NCI-H2227 treated with DMSO at 0.1 percent for 48 hours (cell line): ENCODE results near the gene ABCG8.
"Not testable (repeated sequence)": the region's sequence is repeated elsewhere in the genome, so short reads cannot be mapped to it uniquely, and the experiment has no call there.

ENCODE experiments used
- DNase-seq: peaks from one replicate; lab custom pipeline; 2025; lab: John Stamatoyannopoulos, UW

Gene ABCG8

DNA sequence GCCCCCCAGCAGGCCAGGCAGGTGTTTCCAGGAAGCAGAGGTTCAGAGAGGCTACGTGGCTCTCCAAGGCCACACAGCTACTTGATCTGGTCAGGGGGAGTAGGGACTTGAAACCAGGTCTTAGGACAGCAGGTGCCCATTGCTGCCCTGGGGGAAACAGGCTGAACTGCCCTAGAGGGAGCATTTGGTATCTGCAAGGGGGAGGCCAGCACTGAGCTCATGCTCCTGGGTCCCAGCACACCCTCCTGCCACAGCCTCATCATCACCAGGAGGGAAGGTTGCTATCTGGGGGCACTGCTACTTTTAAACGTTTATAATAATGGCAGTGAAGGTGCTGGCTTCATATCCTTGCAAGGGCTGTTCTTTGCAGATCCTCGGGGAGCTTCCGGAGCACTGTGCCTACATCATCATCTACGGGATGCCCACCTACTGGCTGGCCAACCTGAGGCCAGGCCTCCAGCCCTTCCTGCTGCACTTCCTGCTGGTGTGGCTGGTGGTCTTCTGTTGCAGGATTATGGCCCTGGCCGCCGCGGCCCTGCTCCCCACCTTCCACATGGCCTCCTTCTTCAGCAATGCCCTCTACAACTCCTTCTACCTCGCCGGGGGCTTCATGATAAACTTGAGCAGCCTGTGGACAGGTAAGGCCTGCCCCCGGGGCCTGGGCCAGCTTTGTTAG is 36.1 kb downstream of the ABCG8 start:
- DNase-seq: no peak

- peak; percentile 80 for DNase-seq
Measured at GRCh38 chr2:43877782-43878464, 39.2 kb downstream of the ABCG8 start.

DNA sequence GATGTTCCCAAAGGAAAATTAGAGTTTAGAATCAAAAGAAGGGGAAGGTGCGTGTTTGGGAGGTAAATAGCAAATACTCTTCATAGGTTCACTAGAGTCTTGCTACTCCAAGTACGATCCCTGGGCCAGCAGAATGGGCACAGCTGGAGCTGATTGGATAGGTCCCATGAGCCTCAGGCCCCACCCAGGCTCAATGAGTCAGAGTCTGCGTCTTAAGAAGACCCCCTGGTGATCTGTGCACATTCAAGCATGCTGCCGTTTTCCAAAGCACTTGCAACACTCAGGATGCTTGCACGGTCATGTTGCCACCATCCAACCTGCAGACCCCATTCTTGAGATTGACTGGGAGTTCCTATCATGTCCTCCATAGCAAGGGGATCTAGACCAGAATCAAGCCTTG is 40.5 kb downstream of the ABCG8 start:
- DNase-seq: no peak

DNA sequence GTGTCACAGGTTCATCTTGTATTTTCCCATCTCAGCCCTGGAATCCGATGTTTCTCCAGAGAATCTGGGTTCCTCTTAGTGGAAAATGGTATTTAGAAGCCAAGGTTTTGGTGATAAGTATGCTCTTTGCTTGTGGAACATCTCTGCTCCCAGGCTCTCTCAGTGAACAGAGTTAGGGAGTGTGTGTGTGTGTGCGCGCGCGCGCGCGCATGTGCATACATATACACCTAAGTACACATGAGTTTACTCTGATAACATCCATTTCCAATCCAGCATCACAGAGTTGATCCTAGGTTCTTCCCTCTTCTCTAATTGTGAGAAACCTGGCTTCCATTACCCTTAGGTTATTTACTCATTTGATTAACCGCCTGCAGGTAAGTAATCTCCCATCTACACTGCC is 41.7 kb downstream of the ABCG8 start:
- no peak for DNase-seq

DNA sequence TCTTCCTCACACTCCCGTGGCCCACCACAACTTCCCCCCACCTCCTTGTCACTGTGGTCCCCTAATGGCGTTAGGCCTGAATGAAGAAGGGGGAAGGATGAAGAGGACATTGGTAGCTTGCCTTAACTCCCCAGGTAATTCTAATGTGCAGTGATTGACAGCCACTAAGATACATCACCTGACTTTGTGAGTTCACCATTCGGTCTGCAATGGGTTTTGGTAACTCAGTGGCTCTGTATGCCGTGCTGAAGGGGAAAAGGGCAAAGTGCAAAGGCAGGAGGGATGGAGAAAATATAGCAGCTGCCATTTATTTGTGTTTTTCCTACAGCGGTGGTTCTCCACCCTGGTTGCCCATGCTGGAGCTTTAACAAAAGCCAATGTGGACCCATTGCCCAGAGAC is 42.2 kb downstream of the ABCG8 start:
- no peak for DNase-seq

DNA sequence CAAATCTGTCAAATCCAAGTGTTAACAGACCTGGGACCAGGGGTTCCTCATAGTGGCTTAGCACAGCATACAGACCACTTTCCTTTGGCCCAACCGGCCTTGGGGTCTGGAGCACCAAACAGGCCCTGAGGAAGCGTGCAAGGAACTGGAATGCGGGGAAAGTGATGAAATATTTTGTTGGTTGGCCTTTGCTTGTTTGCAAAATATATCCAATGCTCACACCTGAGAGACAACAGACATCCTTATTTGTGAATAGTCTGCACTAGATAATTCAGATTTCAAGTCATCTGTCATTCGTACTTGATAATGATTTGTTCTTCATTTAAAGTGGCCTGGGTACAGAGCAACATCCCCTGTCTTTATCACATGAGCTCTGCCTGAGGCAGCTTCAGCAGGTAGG is 43.5 kb downstream of the ABCG8 start:
- no peak for DNase-seq

DNA sequence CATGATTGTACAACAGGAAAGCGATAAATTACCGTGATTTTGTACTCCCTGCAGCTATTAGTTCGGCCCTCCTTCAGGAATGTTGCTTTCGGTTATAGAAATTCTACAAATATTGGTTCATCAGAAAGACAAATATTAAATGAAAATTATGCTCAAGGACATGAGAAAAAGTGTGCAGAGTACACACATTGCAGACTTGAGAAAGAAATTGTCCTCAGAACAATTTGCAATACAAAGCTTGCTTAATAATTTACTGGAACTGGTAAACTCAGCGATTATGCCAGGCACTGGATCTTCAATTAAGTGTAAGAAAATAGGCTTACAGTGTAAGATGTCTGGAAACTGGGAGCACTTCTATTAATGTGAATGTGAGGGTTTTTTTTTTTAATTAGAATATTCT is 45.9 kb downstream of the ABCG8 start:
- DNase-seq: no peak

- no peak for DNase-seq
Measured at GRCh38 chr2:43885132-43885632, 46.4 kb downstream of the ABCG8 start.

DNA sequence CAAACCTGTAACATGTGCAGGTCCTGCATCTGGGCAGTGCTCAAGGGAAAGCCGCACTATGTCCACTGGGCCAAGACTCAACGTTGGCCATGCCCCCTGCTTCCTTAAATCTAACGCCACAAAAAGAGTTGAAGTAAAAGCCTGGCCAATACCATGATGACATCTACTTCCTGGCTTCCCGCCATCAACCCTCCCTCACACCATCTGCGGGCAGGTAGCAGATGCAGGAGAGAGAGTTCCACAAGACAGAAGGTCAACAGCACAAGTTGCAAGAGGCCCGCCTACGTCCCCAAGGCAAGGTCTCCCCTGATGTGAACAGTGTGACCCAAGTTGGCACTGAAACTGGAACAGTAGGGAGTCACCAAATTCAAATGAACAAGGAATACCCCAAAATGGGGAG is 48.4 kb downstream of the ABCG8 start:
- DNase-seq: no peak

- no peak for DNase-seq
Measured at GRCh38 chr2:43889416-43889815, 50.6 kb downstream of the ABCG8 start.

- DNase-seq: no peak
Measured at GRCh38 chr2:43890855-43891254, 52.1 kb downstream of the ABCG8 start.

DNA sequence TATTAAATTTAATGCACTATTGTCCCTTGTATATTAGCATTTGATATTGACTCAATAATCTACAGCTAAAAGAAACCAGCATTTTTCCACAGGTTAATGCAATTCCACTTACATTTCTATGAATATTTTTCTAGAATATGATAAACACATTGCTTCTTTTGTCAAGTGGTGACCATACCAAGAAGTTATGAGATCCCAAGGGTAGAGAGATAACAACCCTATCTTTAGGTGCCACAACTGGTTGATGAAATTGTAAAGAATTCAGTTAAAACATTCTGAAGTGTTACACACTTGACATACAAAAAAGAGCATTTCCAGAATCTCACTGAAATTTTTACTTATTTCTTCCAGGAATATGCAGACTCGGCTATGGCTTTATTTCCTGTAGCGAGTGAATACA is 56.0 kb downstream of the ABCG8 start:
- no peak for DNase-seq

- DNase-seq: no peak
Measured at GRCh38 chr2:43896906-43897305, 58.1 kb downstream of the ABCG8 start.

GRCh38 chr2:43897492-43897891 is 58.7 kb downstream of the ABCG8 start:
- DNase-seq: no peak

GRCh38 chr2:43898134-43898837 is 59.5 kb downstream of the ABCG8 start:
- peak; percentile 83 for DNase-seq

DNA sequence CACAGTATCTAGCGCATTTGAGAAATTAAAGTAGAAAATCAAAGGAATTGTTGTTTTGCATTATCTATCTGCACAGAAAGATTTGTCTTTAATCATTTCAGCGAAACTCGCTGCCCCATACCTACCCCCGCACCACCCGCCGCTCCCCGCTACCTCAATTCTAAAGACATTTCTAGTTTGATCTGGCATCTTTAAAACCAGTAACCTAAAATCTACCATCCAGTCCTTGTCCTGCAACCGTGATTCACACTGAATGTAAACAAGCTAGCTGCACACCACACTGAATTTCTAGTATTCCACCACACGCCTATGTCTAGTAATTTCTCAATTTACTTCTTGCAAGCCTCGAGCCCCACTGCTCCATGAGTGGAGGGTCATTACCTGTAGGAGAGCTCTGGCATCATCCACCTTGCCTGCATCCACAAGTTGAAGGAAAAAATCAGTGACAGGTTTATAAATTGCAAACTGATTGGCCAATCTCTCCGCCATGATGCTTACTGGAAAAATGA is 60.1 kb downstream of the ABCG8 start:
- DNase-seq: no peak

GRCh38 chr2:43899589-43899988 is 60.8 kb downstream of the ABCG8 start:
- DNase-seq: no peak

- DNase-seq: peak; percentile 87
Measured at GRCh38 chr2:43905371-43905803, 66.6 kb downstream of the ABCG8 start.

GRCh38 chr2:43905871-43906270 is 67.1 kb downstream of the ABCG8 start:
- DNase-seq: no peak

DNA sequence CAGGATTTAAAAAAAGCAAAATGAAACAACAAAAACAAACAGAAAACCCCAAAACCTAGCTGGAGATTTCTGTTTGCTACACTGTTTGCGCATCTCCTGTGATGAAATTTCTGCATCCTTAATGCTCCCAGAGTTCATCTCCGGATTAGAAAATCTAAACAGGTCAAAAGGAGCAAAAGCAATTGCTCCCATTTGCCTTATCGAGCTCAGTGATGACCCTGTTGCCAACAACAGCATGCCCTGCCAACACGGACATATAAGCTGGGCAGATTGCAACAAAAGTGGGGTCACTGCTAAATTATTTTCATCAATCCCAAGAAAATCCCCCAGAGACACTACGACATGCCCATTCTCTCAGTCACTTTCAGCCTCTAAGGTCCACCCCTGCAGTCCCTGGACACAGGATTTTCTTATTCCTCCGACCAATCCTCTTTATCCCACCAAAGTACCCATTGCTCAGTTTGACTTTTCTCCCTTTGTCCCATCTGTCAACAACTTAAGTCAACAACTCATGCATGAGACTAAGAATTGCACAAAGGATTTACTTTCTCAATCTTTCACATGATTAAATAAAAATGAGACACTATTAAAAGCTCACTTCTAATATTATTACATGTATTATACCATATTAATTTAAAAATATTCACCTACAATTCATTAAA is 67.8 kb downstream of the ABCG8 start:
- DNase-seq: no peak

DNA sequence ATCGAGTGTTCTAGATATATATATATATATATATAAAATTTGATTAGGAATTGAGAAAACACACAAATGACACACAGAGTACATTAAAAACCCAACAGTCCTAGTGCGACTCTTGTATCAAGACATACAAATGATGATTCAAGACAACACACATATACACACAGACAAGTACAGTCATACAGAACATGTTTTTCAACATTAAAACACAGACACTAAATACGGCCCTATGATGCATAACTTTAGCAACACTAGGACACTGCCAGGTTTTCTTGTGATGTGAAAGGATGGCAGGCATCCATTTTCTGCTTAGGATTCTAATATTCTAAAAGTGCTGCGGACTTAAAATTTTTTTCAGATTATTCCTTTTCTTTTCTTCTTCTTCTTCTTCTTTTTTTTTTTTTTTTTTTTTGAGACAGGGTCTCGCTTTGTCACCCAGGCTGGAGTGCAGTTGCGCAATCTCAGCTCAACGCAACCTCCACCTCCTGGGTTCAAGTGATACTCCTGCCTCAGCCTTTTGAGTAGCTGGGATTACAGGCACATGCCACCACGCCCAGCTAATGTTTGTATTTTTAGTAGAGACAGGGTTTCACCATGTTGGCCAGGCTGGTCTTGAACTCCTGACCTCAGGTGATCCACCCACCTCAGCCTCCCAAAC is 72.5 kb downstream of the ABCG8 start:
- DNase-seq: not testable (repeated sequence)

DNA sequence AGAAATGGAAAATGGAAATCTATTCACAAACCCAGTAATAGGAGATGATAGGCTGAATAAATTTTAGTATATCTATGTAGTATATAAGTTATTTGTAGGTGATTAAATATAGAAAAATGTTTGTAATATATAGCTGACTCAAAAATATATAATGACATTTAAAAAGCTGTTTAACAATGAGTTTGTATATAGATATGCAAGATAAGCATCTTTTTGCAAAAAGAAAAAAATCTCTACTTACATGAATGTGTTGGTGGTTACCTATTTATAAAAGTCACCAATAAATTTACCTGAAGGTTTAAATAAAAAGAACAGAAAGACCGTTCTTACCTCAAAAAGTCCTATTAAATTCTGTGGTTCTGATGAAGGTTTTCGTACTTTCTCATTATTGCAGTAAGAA is 85.7 kb downstream of the ABCG8 start:
- DNase-seq: no peak
